C4-2B (cell line): ENCODE measurements around the gene STAG3.
A peak's percentile ranks its signal among the peaks of the same experiment; 100 is the strongest.
"Not testable (repeated sequence)": the region's sequence is repeated elsewhere in the genome, so short reads cannot be mapped to it uniquely, and the experiment has no call there.

ENCODE experiments used
- H3K27ac ChIP-seq: fragments of 450-650 bp; 2 replicates; pipeline ENCODE4 v1.5.1; 2017
- ZFX ChIP-seq: fragments of 450-650 bp; IDR thresholded peaks from 2 replicates; pipeline ENCODE4 v1.6.1; 2017
- TF ChIP-seq, protein P1 (sequence below): fragments of 450-650 bp; conservative IDR thresholded peaks from 2 replicates; pipeline ENCODE4 v1.5.1; 2017; ENCODE audit warnings: mild to moderate bottlenecking

STAG3 gene, protein sequence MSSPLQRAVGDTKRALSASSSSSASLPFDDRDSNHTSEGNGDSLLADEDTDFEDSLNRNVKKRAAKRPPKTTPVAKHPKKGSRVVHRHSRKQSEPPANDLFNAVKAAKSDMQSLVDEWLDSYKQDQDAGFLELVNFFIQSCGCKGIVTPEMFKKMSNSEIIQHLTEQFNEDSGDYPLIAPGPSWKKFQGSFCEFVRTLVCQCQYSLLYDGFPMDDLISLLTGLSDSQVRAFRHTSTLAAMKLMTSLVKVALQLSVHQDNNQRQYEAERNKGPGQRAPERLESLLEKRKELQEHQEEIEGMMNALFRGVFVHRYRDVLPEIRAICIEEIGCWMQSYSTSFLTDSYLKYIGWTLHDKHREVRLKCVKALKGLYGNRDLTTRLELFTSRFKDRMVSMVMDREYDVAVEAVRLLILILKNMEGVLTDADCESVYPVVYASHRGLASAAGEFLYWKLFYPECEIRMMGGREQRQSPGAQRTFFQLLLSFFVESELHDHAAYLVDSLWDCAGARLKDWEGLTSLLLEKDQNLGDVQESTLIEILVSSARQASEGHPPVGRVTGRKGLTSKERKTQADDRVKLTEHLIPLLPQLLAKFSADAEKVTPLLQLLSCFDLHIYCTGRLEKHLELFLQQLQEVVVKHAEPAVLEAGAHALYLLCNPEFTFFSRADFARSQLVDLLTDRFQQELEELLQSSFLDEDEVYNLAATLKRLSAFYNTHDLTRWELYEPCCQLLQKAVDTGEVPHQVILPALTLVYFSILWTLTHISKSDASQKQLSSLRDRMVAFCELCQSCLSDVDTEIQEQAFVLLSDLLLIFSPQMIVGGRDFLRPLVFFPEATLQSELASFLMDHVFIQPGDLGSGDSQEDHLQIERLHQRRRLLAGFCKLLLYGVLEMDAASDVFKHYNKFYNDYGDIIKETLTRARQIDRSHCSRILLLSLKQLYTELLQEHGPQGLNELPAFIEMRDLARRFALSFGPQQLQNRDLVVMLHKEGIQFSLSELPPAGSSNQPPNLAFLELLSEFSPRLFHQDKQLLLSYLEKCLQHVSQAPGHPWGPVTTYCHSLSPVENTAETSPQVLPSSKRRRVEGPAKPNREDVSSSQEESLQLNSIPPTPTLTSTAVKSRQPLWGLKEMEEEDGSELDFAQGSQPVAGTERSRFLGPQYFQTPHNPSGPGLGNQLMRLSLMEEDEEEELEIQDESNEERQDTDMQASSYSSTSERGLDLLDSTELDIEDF

DNA sequence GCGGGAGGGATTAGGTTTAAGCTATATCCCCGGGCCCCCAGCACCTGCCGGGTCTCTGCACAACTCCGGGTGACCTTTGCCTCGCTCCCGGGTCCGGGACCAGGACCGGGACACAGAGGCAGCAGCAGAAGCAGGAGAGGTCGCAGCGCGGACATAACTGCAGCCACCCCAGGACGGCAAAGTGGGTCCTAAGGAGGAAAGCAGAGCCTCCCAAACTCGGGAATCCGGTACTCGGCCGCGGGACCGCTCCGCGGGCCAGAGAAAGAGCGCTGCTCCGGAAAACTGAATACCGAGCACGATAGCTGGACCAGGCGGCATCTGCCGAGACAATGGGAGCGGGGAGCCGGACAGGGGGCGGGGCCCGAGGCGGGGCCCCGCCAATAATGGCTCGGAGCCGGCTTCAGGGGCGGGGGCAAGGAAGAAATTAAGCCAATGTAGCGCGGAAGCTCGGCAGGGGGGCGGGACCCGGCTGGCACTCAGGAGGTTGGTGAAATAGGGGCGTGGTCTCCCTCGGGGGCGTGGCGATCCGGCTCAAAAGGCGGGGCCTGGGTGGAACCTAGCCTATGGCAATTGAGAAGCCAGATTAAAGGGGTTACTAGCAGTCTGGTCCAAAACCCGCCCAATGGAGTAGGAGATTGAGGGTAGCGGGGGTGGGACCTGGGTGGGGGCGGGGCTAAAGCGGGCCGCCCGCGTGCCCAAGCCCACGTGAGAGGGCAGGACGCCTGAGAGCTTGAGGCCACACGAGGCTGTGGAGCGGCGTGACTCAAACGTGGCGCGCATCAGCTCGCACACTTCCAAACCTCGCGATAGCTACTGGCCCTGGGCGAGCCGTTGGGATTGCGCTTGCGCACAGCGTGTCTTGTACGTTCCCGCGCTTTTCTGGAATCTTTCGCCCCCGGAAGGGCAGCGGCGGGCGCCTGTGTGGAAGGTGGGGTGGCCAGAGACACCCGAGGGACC, at the start of gene STAG3, which contains the start of gene GPC2:
Gene STAG3, plus strand, starts transcription at position 874 of the 957 bp plus-strand sequence. CDS start 2,639 bp downstream, outside the sequence.
Gene GPC2, minus strand, starts transcription at position 337 of the 957 bp plus-strand sequence. Its CDS starts 182 bp downstream, at position 155.
- TF ChIP-seq ZFX, result no peak
- TF ChIP-seq, protein P1, sequence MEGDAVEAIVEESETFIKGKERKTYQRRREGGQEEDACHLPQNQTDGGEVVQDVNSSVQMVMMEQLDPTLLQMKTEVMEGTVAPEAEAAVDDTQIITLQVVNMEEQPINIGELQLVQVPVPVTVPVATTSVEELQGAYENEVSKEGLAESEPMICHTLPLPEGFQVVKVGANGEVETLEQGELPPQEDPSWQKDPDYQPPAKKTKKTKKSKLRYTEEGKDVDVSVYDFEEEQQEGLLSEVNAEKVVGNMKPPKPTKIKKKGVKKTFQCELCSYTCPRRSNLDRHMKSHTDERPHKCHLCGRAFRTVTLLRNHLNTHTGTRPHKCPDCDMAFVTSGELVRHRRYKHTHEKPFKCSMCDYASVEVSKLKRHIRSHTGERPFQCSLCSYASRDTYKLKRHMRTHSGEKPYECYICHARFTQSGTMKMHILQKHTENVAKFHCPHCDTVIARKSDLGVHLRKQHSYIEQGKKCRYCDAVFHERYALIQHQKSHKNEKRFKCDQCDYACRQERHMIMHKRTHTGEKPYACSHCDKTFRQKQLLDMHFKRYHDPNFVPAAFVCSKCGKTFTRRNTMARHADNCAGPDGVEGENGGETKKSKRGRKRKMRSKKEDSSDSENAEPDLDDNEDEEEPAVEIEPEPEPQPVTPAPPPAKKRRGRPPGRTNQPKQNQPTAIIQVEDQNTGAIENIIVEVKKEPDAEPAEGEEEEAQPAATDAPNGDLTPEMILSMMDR, result no peak
- H3K27ac ChIP-seq, result peak within 1 kb of the TSS; percentile 53

DNA sequence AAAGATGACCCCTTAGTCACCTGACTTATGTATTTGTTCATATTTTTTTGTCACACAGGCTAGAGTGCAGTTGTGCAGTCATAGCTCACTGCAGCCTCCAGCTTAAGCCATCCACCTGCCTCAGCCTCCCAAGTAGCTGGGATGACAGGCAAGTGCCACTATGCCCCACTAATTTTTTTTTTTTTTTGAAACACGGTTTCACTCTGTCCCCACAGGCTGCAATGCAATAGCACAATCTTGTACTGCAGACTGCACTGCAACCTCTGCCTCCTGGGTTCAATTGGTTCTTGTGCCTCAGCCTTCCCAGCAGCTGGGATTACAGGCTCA, 49.1 kb upstream of the STAG3 start:
- no peak overlapping the region for H3K27ac ChIP-seq
- no peak for TF ChIP-seq ZFX
- TF ChIP-seq, protein P1, result no peak

DNA sequence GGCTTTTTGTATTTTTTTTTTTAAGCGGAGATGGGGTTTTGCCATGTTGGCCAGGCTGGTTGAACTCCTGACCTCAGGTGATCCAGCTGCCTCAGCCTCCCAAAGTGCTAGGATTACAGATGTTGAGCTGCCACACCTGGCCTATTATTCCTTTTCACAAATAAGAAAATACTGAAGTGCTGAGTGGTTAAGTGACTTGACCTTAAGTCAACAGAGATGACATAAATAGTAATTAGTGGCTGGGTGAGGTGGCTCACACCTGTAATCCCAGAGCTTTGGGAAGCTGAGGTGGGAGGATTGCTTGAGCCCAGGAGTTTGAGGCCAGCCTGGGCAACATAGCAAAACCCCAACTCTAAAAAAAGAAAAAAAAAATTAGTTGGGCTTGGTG, 47.5 kb upstream of the STAG3 start:
- H3K27ac ChIP-seq, result not testable (repeated sequence)

DNA sequence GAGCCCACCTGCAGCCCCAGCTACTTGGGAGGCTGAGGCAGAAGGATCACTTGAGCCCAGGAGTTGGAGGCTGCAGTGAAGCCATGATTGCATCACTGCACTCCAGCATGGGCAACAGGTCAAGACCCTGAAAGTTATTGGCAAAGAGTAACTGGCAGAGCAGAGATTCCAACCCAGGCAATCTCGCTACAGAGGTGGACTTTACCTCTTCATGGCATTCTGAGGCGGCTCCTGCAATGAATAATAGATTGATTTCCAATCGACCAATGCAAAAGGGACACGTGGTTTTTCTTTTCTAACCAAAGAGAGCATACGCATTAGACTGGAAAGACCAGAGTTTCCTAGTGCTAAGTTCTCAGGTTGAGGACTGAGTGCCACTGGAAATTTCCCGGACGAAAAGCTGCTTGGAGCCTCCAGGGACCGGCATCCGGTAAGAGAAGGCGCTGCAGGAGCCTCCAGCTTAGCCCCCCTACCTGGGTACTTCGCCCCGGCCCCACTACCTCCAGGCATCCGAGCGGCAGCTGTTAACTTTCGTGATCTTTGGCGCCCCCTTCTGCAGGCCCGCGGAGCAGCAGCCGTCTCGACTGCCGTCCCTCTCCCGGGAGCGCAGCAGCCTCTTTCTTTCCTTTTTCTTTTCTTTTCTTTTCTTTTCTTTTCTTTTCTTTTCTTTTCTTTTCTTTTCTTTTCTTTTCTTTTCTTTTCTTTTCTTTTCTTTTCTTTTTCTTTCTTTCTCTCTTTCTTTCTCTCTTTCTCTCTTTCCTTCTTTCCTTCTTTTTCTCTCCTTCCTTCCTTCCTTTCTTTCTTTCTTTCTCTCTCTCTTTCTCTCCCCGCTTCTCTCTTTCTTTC, 46.9 kb upstream of the STAG3 start:
- TF ChIP-seq ZFX, result no peak
- TF ChIP-seq, protein P1, result peak; percentile 98
- H3K27ac ChIP-seq, result no peak overlapping the region

DNA sequence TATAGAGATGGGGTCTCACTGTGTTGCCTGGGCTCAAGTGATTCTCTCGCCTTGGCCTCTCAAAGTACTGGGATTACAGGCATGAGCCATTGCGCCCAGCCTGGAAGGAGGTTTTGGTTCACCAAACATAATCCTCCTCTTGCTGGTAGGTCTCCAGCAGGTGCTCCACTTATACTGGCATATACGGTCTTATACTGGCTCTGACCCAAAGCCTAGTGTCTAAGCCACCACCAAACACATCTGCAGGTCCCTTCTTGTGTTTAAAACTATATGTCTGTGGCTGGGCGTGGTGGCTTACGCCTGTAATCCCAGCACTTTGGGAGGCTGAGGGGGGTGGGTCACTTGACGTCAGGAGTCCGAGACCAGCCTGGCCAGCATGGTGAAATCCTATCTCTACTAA, 45.6 kb upstream of the STAG3 start:
- TF ChIP-seq, protein P1, result no peak
- no peak for TF ChIP-seq ZFX
- no peak overlapping the region for H3K27ac ChIP-seq

DNA sequence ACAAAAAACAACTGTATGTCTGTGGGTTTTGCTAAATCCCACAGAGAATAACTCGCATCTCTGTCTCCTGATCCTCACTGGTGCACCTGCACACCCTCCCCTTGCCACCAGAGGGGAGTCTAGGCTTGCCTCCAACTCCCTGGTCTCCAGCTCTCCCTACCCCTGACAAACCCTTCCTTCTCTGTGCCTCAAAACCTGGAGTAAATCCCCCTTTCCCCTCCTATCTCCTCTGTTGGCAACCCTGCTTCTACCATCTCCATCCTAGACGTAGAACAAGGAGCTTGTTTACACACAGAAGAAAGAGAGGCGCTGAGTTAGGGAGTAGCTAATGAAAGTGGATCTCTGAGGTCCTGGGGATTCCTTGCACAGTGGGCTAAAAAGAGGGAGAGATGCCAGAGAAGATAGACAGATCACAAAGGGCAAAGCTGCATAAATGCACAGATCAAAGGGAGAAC, 45.0 kb upstream of the STAG3 start:
- H3K27ac ChIP-seq, result no peak overlapping the region

More for the DNA sequence above, 45.0 kb upstream of the STAG3 start:
- TF ChIP-seq ZFX, result no peak
- TF ChIP-seq, protein P1, result peak; percentile 94
